HG03103 (cell line): ENCODE results near the gene KIF3B.
"Not testable (repeated sequence)": the region's sequence is repeated elsewhere in the genome, so short reads cannot be mapped to it uniquely, and the experiment has no call there.

ENCODE experiments used
- ATAC-seq: cut with Tn5 transposase; IDR thresholded peaks from one replicate; pipeline ENCODE4 v1.9.1; 2021; ENCODE audit warnings: low read depth; ENCODE audit not compliant: unreplicated experiment

The KIF3B gene

DNA sequence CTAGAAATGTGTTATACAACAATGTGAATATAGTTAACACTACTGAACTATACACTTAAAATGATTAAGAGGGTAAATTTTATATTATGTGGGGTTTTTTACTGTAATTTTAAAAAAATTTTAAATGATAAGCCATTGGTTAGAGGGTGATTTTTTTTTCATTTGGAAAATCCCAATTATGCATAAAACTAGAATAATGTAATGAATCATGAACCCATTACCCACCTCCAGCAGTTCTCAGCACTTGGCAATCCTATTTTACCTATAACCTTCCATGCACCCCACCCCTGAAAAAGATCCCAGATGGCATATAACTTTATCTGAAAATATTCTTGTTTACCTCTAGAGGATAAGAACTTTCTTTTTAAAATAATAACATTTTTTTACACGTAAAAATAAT is 13.7 kb downstream of the KIF3B start:
- ATAC-seq: no peak

DNA sequence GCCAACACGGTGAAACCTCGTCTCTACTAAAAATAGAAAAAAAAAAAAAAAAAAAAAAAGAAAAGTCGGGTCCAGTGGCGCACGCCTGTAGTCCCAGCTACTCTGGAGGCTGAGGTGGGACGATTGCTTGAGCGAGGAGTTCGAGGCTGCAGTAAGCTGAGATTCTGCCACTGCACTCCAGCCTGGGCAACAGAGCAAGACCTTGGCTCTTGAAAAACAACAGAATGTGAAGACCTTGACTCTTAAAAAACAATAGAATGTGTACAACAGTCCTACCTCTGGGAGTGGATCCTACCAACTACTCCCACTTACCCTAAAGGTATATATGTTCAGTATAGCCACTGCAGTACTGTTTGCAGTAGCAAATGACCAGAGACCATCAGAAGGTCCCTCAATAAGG is 15.1 kb downstream of the KIF3B start:
- no peak for ATAC-seq

DNA sequence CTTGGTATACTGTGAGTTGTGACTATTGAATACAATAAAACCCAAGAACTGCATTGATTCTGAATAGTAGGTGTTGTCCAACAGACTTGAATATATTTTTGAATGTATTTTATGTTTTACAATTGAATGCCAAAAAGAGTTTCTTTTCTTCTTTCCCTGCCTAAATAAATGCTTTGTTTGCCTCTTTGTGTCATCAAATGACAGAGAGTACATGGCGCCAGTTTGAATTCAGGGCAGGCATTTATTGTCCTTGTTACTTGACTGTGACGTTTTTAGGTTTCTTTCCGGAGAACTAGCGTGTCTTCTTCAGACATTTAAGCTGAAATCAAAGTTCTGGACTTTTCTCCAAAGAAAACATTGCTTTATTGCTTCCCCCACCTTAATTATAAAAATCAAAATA is 16.6 kb downstream of the KIF3B start:
- ATAC-seq: no peak

DNA sequence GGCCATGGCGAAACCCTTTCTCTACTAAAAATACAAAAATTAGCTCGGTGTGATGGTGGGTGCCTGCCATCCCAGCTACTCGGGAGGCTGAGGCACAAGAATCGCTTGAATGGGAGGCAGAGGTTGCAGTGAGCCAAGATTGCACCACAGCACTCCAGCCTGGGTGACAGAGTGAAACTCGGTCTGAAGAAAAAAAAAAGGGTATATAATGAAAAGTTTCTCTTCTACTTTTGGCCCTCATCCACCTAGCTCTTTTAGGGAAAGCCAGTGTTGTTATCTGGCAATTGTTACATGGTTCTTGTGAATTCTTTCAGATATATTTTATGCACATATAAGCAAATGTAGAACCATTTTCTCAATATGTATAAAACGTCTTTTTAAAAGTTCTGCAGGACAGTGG is 19.0 kb downstream of the KIF3B start:
- no peak for ATAC-seq

- ATAC-seq: no peak
Observed at GRCh38 chr20:32296819-32297420, 19.5 kb downstream of the KIF3B start.

- ATAC-seq: no peak
Observed at GRCh38 chr20:32297439-32297838, 20.0 kb downstream of the KIF3B start.

GRCh38 chr20:32300647-32301046 is 23.2 kb downstream of the KIF3B start:
- ATAC-seq: no peak

GRCh38 chr20:32301719-32302506 is 24.5 kb downstream of the KIF3B start:
- ATAC-seq: no peak

DNA sequence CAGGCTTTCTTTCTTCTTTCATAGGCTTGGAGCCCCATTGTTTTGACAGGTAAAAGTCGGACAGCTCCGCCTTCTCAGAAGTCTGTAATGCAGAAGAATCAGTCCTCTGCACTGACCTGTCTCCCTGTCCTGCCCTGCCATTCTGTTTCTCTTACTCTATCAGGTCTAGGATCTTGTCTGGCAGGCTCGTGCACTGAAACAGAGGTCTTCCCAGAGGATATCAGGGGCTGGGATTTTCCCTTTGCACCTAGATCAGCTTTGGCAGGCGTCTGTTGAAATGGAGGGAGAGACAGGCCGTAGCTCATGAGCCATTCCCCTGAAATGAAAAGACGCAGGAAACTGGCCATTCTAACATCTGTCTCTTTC is 25.0 kb downstream of the KIF3B start:
- no peak for ATAC-seq

- no peak for ATAC-seq
Observed at GRCh38 chr20:32304131-32304746, 26.8 kb downstream of the KIF3B start.

DNA sequence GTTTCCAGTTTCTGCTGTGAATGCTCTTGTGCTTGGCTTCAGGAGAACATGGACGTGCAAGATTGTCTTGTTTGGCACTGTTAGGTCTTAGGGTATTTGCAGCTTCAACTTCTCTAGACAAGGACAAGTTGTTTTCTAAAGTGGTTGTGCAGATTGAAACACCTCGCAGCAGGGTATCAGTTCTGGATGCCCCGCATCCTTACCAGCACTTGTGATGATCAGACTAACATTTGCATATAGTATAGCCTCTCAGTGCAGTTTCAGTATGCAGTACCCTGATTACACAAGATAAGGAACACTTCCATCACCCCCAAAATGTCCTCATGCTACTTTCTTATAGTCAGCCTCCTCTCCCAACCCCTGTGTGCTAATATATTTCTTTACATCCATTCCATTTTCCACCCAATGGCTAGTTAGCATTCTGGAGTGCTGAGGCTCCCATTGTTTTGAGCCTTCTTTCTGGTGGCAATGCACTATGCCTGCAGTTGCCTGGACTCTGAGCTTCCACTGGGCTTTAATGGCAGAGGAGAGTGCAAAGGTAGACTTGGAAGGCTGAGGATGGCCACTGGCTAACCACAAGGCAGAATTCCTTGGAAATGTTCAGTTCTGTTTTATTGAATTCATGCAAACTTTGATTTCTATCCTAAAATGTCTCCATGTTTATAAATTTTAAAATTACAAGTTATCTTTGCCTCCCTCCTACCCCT is 35.4 kb downstream of the KIF3B start:
- ATAC-seq: no peak

DNA sequence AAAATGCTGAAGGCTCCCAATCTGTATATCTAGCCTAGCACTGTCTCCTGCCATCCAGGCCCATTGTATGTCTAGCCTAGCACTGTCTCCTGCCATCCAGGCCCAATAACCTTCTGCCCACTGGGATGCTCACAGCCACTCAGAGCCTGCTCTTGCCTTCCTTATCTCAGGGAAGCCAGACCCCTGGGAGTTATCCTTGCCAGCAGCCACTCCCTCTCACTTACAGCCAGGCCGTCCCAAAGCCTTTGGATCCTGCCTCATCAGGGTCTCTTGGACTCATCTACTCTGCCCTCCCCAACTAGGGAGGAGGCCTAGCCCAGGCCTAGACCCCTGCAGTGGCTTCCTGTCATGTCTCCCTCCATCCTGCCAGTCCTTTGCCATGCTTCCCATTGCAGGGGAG is 37.3 kb downstream of the KIF3B start:
- no peak for ATAC-seq

- no peak for ATAC-seq
Observed at GRCh38 chr20:32315399-32315798, 37.9 kb downstream of the KIF3B start.

DNA sequence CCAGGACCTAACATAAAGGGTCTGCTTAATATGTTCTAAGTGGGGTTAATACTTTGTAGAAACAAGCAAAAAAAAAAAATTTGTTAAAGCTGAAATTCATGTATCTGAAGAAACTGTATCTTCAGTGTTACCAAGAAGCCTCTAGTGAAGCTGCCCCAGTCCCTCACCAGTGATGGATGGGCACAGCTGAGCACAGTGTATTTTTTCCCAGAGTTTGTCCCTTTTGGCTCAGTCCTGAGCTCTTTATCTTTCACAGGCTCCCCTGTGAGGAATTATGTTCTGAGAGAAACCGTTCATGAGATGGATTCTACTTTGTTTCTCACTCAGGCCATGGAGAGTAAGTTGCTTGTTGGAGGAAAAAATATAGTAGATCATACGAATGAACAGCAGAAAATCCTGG is 38.4 kb downstream of the KIF3B start:
- no peak for ATAC-seq

DNA sequence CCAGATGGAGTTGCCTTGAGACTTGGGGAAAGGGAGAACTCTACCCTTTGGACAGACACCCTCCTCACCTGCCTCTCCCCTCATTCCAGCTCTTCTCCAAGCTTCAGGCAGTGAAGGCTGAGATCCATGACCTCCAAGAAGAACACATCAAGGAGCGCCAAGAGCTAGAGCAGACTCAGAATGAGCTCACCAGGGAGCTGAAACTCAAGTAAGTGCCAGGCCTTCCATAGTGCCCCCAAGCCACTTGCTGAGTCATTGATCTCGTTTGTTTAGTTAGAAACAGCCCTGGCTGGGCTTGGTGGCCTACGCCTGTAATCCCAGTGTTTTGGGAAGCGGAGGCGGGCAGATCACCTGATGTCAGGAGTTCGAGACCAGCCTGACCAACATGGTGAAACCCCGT is 39.2 kb downstream of the KIF3B start:
- no peak for ATAC-seq

DNA sequence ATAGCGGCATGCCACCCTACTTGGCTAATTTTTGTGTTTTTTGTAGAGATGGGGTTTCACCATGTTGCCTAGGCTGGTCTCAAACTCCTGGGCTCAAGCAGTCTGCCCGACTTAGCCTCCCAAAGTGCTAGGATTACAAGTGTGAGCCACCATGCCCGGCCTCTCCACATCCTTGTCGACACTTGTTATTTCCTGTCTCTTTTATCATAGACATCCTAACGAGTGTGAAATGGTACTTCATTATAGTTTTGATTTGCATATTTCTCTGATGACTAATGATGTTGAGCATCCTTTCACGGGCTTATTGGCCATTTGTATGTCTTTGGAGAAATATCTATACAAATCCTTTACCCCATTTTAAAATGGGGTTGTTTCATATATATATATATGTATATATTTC is 41.6 kb downstream of the KIF3B start:
- ATAC-seq: no peak

GRCh38 chr20:32320305-32320704 is 42.9 kb downstream of the KIF3B start:
- no peak for ATAC-seq

GRCh38 chr20:32321390-32321789 is 43.9 kb downstream of the KIF3B start:
- no peak for ATAC-seq

GRCh38 chr20:32322260-32322659 is 44.8 kb downstream of the KIF3B start:
- not testable (repeated sequence) for ATAC-seq

- not testable (repeated sequence) for ATAC-seq
Observed at GRCh38 chr20:32323761-32324160, 46.3 kb downstream of the KIF3B start.

GRCh38 chr20:32325706-32326503 is 48.5 kb downstream of the KIF3B start:
- no peak for ATAC-seq
